Neutrophil (primary cell): ENCODE results near the gene CD99.
"Not testable (repeated sequence)": the region's sequence is repeated elsewhere in the genome, so short reads cannot be mapped to it uniquely, and the experiment has no call there.

Experiments used
- H3K27ac ChIP-seq: fragments of 200-600 bp; sonication (generic); 2 replicates; pipeline ENCODE4 v1.5.1; 2016; ENCODE audit warnings: mild to moderate bottlenecking, moderate library complexity
- H3K27me3 ChIP-seq: fragments of 200-600 bp; sonication (generic); 2 replicates; pipeline ENCODE4 v1.6.0; 2016; ENCODE audit warnings: mild to moderate bottlenecking
- H3K36me3 ChIP-seq: fragments of 200-600 bp; sonication (generic); 2 replicates; pipeline ENCODE4 v1.5.1; 2017
- H3K4me1 ChIP-seq, 2 experiments: fragments of 200-600 bp in 1 of 2; sonication (generic) in 1 of 2; 1 replicate in 1 of 2; 2 replicates in 1 of 2; pipeline versions ENCODE4 v1.5.1 to v1.6.1; 2013 to 2016; ENCODE audit warnings: low read depth in 1 of 2, low read length in 1 of 2, mild to moderate bottlenecking in 1 of 2, moderate library complexity in 1 of 2; ENCODE audit not compliant: control insufficient read depth in 1 of 2, insufficient read depth in 1 of 2
- H3K4me3 ChIP-seq, 2 experiments: fragments of 200-600 bp in 1 of 2; sonication (generic) in 1 of 2; 1 replicate in 1 of 2; 2 replicates in 1 of 2; pipeline ENCODE4 v1.5.1; 2013 to 2016; ENCODE audit warnings: low read depth in 1 of 2, low read length in 1 of 2, mild to moderate bottlenecking in 1 of 2, moderate library complexity in 1 of 2
- H3K9me3 ChIP-seq: fragments of 200-600 bp; sonication (generic); 2 replicates; pipeline ENCODE4 v1.5.1; 2016
- CTCF ChIP-seq: fragments of 200-600 bp; sonication (generic); IDR thresholded peaks from 2 replicates; pipeline ENCODE4 v1.5.1; 2016; ENCODE audit warnings: antibody characterized with exemption

Gene CD99

GRCh38 chrX:2723286-2723879 is 32.3 kb downstream of the CD99 start:
- H3K27me3 ChIP-seq = no peaks in the 10 kb centered on the region
- H3K36me3 ChIP-seq = no peaks in the 10 kb centered on the region
- H3K27ac ChIP-seq = no peak overlapping the region
- H3K9me3 ChIP-seq = no peaks in the 10 kb centered on the region
- TF ChIP-seq CTCF = no peak
- H3K4me1 ChIP-seq = no peaks in the 10 kb centered on the region
- H3K4me3 ChIP-seq = no peak overlapping the region

DNA sequence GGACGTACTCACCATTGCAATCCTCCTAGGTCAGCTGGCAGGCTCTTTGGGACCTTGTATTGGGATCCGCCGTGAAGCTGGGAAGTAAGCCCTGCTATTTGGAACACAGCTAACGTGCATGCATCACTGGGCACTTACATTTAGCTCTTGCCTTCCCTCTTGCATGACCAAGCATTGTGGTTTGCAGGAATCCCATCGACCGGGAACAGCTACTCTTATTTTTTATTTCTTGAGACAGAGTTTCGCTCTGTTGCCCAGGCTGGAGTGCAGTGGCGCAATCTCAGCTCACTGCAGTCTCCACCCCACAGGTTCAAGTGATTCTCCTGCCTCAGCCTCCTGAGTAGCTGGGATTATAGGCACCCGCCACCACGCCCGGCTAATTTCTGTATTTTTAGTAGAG is 36.2 kb downstream of the CD99 start:
- H3K9me3 ChIP-seq, H3K4me1 ChIP-seq, H3K27me3 ChIP-seq, H3K4me3 ChIP-seq, H3K27ac ChIP-seq, H3K36me3 ChIP-seq: not testable (repeated sequence)

DNA sequence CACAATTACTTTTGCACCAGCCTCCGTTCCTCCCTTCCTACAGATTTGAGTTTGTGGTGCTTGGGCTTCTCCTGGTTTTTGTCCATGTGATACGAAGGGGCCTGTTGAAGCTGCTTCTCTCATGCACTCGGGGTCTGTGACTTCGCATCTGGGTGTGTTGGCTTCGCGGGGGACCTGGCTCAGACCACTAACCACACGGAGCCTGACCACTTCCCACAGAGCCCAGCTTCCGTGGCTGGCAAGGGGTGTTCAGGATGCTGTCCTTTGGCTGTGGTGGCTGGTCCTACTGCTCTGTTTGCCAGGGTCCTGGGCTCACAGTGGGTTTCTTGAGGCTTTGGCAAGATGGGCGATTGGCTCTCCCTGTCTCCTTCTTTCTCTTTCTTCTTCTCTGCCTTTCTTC is 41.0 kb downstream of the CD99 start:
- H3K9me3 ChIP-seq = no peaks in the 10 kb centered on the region
- H3K4me3 ChIP-seq = no peak overlapping the region
- no peaks in the 10 kb centered on the region for H3K27me3 ChIP-seq
- no peak for TF ChIP-seq CTCF
- H3K27ac ChIP-seq = no peak overlapping the region
- no peaks in the 10 kb centered on the region for H3K4me1 ChIP-seq
- H3K36me3 ChIP-seq = no peaks in the 10 kb centered on the region

GRCh38 chrX:2732649-2733048 is 41.6 kb downstream of the CD99 start:
- Histone ChIP-seq H3K36me3 (no peaks in the 10 kb centered on the region), H3K27ac (no peak overlapping the region)
- no peak for TF ChIP-seq CTCF

GRCh38 chrX:2733286-2733685 is 42.2 kb downstream of the CD99 start:
- H3K36me3 ChIP-seq = no peaks in the 10 kb centered on the region

More at GRCh38 chrX:2732649-2733048, 41.6 kb downstream of the CD99 start:
- Histone ChIP-seq H3K27me3 (no peaks in the 10 kb centered on the region), H3K9me3 (no peaks in the 10 kb centered on the region), H3K4me1 (no peaks in the 10 kb centered on the region), H3K4me3 (no peak overlapping the region)

GRCh38 chrX:2735270-2735669 is 44.2 kb downstream of the CD99 start:
- TF ChIP-seq CTCF = no peak
- H3K36me3 ChIP-seq = no peaks in the 10 kb centered on the region

More at GRCh38 chrX:2733286-2733685, 42.2 kb downstream of the CD99 start:
- no peak overlapping the region for H3K4me3 ChIP-seq
- no peak overlapping the region for H3K27ac ChIP-seq
- no peaks in the 10 kb centered on the region for H3K4me1 ChIP-seq
- H3K9me3 ChIP-seq = no peaks in the 10 kb centered on the region
- TF ChIP-seq CTCF = no peak
- H3K27me3 ChIP-seq = no peaks in the 10 kb centered on the region

More at GRCh38 chrX:2735270-2735669, 44.2 kb downstream of the CD99 start:
- Histone ChIP-seq H3K27me3 (no peaks in the 10 kb centered on the region), H3K9me3 (no peaks in the 10 kb centered on the region), H3K27ac (no peak overlapping the region), H3K4me3 (no peak overlapping the region), H3K4me1 (no peaks in the 10 kb centered on the region)
